OCI-M1 (cell line): ENCODE measurements around the gene CWC22.
A peak's percentile ranks its signal among the peaks of the same experiment; 100 is the strongest.
"Not testable (repeated sequence)": the region's sequence is repeated elsewhere in the genome, so short reads cannot be mapped to it uniquely, and the experiment has no call there.

Experiments
- DNase-seq: peaks from one replicate; lab custom pipeline; 2025; lab: John Stamatoyannopoulos, UW

Gene CWC22

GRCh38 chr2:179950391-179950790 is 56.7 kb downstream of the CWC22 start:
- DNase-seq = no peak

DNA sequence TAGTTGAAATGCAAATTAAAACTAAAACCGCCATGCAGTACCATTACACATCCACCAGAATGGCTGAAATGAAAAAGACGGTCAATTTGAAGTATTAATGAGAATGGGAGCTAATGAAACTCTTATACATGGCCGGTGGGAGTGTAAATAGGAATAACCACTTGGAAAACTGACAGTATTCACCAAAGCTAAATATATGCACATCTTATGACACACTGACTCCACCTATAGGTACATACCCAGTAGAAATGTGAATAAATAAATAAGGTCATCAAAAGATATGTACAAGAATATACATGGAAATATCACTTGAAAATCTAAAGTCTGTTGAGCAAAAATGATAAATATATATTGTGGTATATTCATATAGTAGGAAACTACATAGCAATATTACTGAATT is 57.7 kb downstream of the CWC22 start:
- no peak for DNase-seq

DNA sequence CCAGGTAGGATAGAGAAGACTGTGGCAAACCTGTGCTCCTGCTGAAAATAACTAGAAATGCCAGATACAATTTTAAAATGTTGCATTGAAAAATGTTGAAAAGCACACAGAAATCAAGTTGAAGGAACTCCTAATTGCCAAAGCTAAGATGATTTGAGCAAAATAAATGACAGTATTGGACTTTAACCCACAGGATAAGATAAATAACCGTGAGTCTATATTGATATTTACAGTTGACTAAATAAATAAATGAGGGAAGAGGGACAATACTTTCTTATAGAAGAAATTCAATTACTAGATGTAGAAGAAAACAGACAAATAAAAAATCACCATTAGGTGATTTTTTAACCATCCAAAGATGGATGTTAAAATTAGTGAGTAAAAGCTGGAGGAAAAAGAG is 59.0 kb downstream of the CWC22 start:
- no peak for DNase-seq

DNA sequence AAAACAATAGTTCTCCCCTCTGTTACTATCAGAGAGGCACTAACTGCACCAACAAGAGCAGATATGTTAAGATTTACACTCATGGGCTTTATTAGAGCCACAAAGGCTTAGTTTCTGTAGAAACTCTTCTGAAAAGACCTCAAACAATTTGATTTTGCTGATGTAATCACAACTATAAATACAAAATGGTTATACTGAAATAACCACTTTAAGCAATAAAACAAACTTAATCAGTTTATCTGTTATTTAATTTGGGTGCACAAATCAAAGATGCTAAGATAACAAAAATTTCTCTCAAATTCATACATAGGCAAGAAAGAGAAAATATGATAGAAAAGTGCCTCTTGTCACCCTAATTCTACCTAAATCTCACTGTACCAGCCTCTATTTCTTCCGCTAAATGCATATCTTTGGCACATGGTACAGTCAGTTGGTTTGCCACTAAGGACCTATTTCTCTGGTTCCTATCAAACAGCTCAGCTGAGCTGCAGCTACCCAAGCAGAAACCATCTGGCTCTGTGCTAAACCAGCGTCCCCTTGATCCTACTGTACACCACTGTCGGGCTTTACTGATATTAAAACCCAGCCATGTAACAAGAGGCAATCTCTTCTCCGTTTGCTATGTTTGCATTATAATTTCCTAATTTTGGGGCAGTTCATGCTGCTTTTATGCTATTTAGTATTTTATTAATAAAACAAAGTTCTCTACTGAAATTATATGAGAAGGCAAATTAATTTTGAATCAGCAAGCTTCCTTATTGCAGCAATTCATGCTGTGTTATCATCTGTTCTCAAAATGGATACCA is 60.1 kb downstream of the CWC22 start:
- DNase-seq = no peak

GRCh38 chr2:179946346-179946745 is 60.8 kb downstream of the CWC22 start:
- no peak for DNase-seq

DNA sequence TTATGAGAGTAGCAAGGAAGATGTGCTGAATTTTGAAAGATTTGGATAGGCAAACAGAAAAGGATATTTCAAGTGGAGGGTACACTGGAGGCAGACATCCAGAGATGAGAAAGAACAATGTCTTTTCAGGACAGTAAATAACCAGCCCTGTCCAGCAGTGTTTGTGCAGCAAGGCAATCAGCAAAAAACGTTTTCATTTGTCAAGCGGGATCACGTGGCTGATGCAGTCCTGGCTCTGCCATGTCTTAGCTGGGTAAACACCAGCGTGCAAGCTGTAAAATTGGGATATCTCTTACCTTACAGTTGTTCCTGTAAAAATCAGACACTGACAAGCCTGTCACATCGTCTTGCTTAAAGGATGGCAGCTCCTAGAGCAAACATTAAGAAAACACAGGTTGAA is 67.8 kb downstream of the CWC22 start:
- no peak for DNase-seq

- DNase-seq = no peak
Measured at GRCh38 chr2:179938026-179938425, 69.1 kb downstream of the CWC22 start.

DNA sequence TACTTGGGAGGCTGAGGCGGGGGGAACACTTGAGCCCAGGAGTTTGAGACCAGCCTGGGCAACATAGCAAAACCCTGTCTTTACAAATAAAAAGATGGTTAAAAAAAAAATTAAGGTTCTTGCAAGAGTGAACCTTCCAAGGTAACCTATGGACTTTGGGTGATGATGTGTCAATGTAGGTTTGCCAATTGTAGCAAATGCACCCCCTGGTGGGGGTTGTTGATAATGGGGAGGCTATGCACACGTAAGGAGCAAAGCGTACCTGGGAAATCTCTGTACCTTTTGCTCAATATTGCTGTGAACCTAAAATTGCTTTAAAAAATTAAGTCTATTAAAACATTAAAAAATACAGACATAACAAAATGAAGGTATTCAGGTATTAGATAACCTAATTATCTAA is 70.4 kb downstream of the CWC22 start:
- DNase-seq = peak; percentile 21

DNA sequence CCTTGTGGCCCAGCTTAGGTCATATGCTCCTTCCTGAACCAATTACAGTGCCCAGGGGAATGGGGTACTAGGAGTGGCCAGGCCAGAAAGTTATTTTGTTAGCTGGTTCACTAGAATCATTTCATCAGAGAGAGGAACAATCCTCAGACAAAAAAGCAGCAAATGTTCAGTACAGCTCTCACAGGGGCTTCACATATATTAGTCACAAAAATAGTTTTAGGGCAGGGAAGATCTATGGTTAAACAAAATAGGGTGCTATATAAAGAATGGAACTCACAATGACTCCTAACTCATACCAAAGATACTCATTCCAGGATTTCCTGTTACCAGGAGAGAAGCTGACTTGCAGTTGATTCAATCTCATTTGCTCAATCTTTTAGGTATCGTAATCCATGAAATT is 71.0 kb downstream of the CWC22 start:
- no peak for DNase-seq

DNA sequence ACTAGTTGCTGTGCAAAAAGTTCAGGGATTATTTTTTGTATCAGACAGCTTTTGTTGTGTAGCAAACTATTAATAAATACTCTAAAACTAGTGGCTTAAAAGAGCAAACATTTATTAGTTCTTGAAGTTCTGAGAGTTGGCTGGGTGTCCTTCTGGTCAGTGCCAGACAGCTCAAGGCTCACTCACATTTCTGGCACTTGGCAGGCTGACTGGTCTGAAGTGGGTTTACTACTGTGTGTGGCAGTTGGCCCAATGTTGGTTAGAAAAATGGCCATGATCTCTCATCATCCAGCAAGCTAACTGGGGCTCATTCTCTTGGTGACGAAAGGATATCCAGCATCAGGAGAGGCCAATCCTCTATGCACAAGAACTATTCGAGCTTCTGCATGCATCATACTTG is 74.3 kb downstream of the CWC22 start:
- no peak for DNase-seq

GRCh38 chr2:179931502-179931901 is 75.6 kb downstream of the CWC22 start:
- DNase-seq = no peak

- DNase-seq = not testable (repeated sequence)
Measured at GRCh38 chr2:179929997-179930396, 77.1 kb downstream of the CWC22 start.

GRCh38 chr2:179927041-179927440 is 80.1 kb downstream of the CWC22 start:
- DNase-seq = no peak

GRCh38 chr2:179925713-179926112 is 81.4 kb downstream of the CWC22 start:
- peak; percentile 13 for DNase-seq

DNA sequence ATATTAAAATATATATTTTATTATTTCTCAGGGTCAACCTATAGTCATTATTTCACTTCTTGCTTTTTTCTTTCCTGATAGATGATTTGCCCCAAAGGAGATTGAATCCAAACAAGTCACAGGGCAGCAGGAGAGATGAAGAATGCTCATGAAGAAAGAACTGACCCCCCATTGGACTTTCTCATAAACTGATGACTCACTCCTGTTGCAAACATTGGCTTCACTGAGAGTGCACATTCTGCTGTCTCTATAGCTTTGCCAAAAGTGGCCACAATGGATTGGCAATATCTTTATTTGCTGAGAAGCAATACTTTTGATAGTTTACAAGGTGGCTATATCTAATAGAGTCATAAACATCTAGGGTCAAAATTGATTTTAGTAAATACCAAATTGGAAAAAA is 89.8 kb downstream of the CWC22 start:
- no peak for DNase-seq

GRCh38 chr2:179915395-179915992 is 91.6 kb downstream of the CWC22 start:
- DNase-seq = no peak

- no peak for DNase-seq
Measured at GRCh38 chr2:179913809-179914208, 93.3 kb downstream of the CWC22 start.

DNA sequence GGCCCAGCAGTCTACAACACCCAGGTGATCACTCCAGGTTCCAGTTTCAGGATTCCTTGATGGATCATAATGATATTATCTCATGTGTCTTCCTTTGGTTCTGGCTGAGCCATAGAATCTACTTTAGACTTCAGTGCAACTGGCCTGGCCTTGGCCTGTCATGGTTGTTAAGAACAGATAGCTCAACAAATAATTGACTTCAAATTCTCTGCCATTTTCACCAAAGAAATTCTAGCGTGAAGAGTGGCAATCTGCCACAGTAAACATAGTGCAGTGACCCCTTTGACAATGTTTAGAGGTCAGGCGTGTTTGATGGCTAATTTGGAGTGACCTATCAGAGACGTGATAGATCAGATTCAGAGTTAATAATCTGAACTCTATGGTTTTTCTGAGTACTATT is 95.5 kb downstream of the CWC22 start:
- no peak for DNase-seq

DNA sequence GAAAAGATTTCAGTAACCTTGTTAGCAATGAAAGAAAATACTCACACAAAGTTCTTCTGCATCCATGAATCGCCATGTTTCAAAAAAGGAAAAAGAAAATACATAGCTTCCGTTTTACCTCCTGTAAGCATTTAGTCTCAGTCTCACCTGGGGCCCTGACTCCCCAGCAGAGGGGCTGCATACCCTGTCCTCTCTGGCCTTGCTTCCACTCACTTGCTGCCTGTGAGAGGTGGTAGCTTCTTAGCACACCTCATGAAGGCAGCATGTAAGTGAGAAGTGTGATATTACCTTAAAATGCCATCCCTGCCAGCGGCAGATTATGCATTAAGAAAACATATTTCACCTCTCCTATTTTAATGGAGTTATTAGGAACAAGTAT is 96.4 kb downstream of the CWC22 start:
- DNase-seq = no peak

GRCh38 chr2:179909845-179910734 is 97.0 kb downstream of the CWC22 start:
- DNase-seq = no peak

DNA sequence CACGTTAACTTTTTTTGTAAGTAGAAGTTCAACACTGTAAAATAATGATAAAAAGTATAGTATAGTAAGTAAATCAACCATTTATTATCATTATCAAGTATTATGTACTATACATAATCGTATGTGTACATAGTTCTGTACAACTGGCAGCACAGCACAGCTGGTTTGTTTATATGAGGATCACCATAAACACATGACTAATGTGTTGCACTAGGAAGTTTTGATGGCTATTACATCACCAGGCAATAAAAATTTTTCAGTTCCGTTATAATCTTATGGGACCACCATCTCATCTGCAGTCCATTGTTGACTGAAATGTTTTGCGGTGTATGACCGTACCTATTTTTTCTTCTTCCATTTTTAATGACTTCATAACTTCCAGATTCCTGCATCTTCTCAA is 106.4 kb downstream of the CWC22 start:
- DNase-seq = no peak

- no peak for DNase-seq
Measured at GRCh38 chr2:179899666-179900065, 107.4 kb downstream of the CWC22 start.

DNA sequence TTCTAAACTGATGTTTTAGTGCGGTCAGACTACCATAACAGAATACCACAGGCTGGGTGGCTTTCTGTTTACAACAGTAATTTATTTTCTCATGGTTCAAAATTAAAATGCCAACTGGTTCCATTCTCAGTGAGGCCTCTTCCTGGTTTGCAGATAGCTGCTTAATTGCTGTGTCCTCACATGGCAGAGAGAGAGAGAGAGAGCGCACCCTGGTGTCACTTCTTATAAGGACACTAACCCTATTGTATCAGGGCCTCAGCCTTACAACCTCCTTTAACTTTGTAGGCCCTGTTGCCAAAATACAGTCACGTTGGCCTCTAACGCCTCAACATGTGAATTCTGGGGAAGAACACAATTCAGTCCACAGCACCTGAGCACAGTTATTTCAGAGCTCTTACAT is 108.2 kb downstream of the CWC22 start:
- peak; percentile 89 for DNase-seq
